Ovary (tissue), 9 donors: ENCODE measurements around the gene TTC33. TPM values are rescaled to one million over a fixed set of nuclear protein-coding genes. Genes with fewer than 3 reads are reported as not detected.

Experiments
- DNase-seq, 5 donors: peaks; one replicate each; pipeline ENCODE4 v3.0.0-alpha.2; 2019 to 2020
- H3K27ac ChIP-seq, 2 donors: fragments of 200-600 bp; one replicate each; pipeline versions ENCODE4 v1.5.1 to v1.8.0; 2019 to 2022
- H3K27me3 ChIP-seq: fragments of 200-600 bp; one replicate; pipeline ENCODE4 v1.8.0; 2022
- H3K36me3 ChIP-seq: fragments of 200-600 bp; sonication (generic); one replicate; pipeline ENCODE4 v1.5.1; 2019
- H3K4me1 ChIP-seq: one replicate; pipeline ENCODE4 v1.8.1; 2013; ENCODE audit warnings: mild to moderate bottlenecking, moderate library complexity; ENCODE audit not compliant: insufficient read depth
- H3K4me3 ChIP-seq: fragments of 200-600 bp; sonication (generic); one replicate; pipeline ENCODE4 v1.5.1; 2017
- H3K9me3 ChIP-seq, 2 donors: fragments of 200-600 bp in 1 of 2; sonication (generic) in 1 of 2; one replicate each; pipeline versions ENCODE4 v1.5.1 to v1.8.1; 2013 to 2019; ENCODE audit warnings: mild to moderate bottlenecking in 1 of 2, moderate library complexity in 1 of 2
- EP300 ChIP-seq: sonication (generic); formaldehyde crosslinking; IDR thresholded peaks from one replicate; pipeline ENCODE4 v1.6.1; 2017; ENCODE audit warnings: antibody characterized with exemption
- POLR2A ChIP-seq: fragments of 450-650 bp; IDR thresholded peaks from one replicate; pipeline ENCODE4 v1.6.1; 2017; ENCODE audit warnings: antibody characterized with exemption, mild to moderate bottlenecking, moderate library complexity
- WGBS, 3 donors: extraction: QIAGEN DNeasy Blood & Tissue Kit in 1 of 3; methylation state at CpG; one replicate each; pipeline versions ENCODE4 v1.1.5 to v1.1.7; 2013 to 2017; 5-methylcytosine and 5-hydroxymethylcytosine counted together
- intact Hi-C, 4 donors: fragments of 100-400 bp; cut with DNase I; formaldehyde crosslinking; loops; one replicate each; pipeline versions ENCODE4 v1.11.0 to v1.15.1; 2022 to 2023
- polyA plus RNA-seq, 2 donors: library from polyadenylated mRNA; stranded (reverse); fragments of 200-250 nt in 1 of 2; fragments of 350-450 nt in 1 of 2; fragmentation: Illumina TruSeq in 1 of 2; extraction: RNeasy Lipid Tissue Mini Kit (QIAGEN cat#74804) in 1 of 2; gene quantifications; one replicate each; pipeline ENCODE4 v1.2.3, GENCODE V29; 2013 to 2014
- total RNA-seq, 7 donors: library from RNA; depleted of rRNA in 2 of 7; stranded (reverse); fragments of >200 nt in 2 of 7; fragmentation: NEBNext Ultra II Directional in 3 of 7; extraction: Animal tissue kit (Norgen Biotek cat#: 25700) in 3 of 7; gene quantifications; one replicate each; pipeline versions ENCODE4 v1.1.0 to v1.2.4, GENCODE V29; 2016 to 2023
- TF ChIP-seq, protein P1 (sequence below), 3 donors: fragments of 450-650 bp in 2 of 3; fragments of 200-600 bp in 1 of 3; IDR thresholded peaks; one replicate each; pipeline versions ENCODE4 v1.5.1 to v1.8.0; 2016 to 2022; ENCODE audit warnings: antibody characterized with exemption in 3 of 3, mild to moderate bottlenecking in 1 of 3
- donor health status: DM: no; HTN: no; CAD: no; lungs with moderate emphysema.
- donor health status: DM: no; HTN: no; CAD: no.
- donor health status: Bipolar disorder and iron deficiency.
- donor health status: DM: yes; HTN: yes; CAD: no.
- donor health status: DM: no; HTN: no; CAD: no.
- donor health status: DM: yes; HTN: yes; CAD: no.

Gene TTC33
- total and polyA plus RNA-seq, 9 donors, result 10.6 to 26.0 (median 18.8) TPM

DNA sequence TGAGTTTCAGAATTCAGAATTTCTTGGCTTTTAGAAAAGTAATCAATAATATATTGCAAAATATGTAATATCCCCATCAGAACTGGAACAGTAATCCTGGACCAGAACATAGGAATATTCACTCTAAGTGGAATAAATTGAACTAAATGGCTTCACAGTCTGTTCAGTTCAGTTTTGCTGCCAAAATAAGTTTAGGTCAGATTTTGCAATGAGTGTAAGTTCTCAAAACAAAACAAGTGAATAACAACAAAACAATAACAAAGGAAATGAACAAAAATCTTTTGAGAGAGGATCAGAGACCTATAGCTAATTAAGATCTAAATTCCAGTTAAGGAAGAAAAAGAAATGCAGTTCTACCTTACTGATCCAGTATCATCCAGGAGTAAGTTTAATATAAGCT is 66.8 kb downstream of the TTC33 start:
- TF ChIP-seq POLR2A (no peak), EP300 (no peak)
- TF ChIP-seq, protein P1, sequence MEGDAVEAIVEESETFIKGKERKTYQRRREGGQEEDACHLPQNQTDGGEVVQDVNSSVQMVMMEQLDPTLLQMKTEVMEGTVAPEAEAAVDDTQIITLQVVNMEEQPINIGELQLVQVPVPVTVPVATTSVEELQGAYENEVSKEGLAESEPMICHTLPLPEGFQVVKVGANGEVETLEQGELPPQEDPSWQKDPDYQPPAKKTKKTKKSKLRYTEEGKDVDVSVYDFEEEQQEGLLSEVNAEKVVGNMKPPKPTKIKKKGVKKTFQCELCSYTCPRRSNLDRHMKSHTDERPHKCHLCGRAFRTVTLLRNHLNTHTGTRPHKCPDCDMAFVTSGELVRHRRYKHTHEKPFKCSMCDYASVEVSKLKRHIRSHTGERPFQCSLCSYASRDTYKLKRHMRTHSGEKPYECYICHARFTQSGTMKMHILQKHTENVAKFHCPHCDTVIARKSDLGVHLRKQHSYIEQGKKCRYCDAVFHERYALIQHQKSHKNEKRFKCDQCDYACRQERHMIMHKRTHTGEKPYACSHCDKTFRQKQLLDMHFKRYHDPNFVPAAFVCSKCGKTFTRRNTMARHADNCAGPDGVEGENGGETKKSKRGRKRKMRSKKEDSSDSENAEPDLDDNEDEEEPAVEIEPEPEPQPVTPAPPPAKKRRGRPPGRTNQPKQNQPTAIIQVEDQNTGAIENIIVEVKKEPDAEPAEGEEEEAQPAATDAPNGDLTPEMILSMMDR (IDR thresholded peaks at IDR 0.05), result no peak
- Histone ChIP-seq H3K36me3 (no peaks in the 10 kb centered on the region), H3K4me1 (no peaks in the 10 kb centered on the region), H3K27ac (no peak overlapping the region), H3K4me3 (no peak overlapping the region), H3K27me3 (no peaks in the 10 kb centered on the region), H3K9me3 (no peaks in the 10 kb centered on the region)
- no peak for DNase-seq
- intact Hi-C loops, result loop anchor here in 3 of 4 donors (10.0 kb wide), 4 partner anchors 734 to 1114 kb away; no protein-coding TSS in a partner anchor

DNA sequence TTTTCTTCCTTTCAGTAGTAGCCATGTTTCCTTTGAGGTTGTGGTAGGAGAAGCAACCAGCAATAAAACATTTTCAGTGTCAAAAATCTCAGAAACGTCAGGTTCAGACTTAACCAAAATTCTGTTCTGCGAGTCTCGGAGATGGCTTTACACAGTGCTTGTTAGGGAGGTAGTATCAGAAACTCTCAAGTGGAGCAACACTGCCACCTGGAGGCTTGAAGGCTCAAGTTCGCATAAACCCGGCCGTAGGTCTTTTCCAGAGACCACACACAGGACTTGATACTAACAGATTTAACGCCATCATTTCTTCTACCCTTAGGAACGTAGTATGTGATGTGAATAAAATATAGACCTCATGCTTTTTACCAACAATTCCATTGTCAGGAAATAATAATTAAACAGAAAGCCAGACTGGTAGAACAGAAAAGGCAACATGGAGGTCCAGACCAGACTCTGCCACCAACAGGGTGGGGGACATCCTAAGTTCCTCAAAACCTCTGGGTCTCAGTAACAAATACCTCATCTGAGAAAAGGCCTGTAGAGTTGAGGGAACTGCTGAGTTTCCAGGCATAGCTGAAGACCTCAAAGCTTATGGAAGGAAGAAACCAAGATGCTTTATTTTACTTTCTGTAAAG is 67.5 kb downstream of the TTC33 start:
- Histone ChIP-seq H3K4me1 (no peaks in the 10 kb centered on the region), H3K36me3 (no peaks in the 10 kb centered on the region), H3K27me3 (no peaks in the 10 kb centered on the region), H3K27ac (no peak overlapping the region), H3K9me3 (no peaks in the 10 kb centered on the region), H3K4me3 (no peak overlapping the region)
- peak; percentile 60 to 82 (median 79) for DNase-seq
- intact Hi-C loops, result loop anchor here in 3 of 4 donors (10.0 kb wide), 4 partner anchors 733 to 1113 kb away; no protein-coding TSS in a partner anchor
- TF ChIP-seq EP300, result no peak
- TF ChIP-seq, protein P1 (IDR thresholded peaks at IDR 0.05), result peak; percentile 48 to 85 (median 66)
- 1 to 2% (median 1%) methylated on average over 8 of the region's 8 CpGs for whole genome bisulfite sequencing, 3 donors

DNA sequence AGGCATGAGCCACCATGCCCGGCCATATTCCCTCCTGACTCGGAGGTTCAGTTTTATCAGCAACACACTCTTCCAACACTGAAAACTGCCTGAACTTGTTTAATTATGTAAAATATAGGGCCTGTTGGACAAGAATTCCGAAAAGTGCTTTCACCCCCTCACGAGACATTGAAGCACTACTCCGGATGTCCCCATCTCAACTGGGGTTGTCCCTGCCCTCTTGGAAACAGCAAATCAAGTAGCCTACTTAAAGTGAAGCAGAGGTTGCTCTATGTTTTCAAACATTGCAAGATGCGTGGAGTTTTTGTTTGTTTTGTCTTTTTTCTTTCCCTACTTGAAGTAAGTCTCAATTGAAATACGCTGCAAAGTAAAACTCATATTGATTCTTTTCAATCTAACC is 68.4 kb downstream of the TTC33 start:
- Histone ChIP-seq H3K27me3 (no peaks in the 10 kb centered on the region), H3K4me1 (no peaks in the 10 kb centered on the region), H3K36me3 (no peaks in the 10 kb centered on the region), H3K4me3 (no peak overlapping the region), H3K27ac (no peak overlapping the region), H3K9me3 (no peaks in the 10 kb centered on the region)
- 79 to 85% (median 83%) methylated on average over 7 of the region's 7 CpGs for WGBS, 3 donors
- DNase-seq, result no peak
- intact Hi-C loops, result loop anchor here in 3 of 4 donors (10.0 kb wide), 4 partner anchors 733 to 1113 kb away; no protein-coding TSS in a partner anchor
- TF ChIP-seq EP300 (no peak), POLR2A (no peak)
- TF ChIP-seq, protein P1 (IDR thresholded peaks at IDR 0.05), result no peak

DNA sequence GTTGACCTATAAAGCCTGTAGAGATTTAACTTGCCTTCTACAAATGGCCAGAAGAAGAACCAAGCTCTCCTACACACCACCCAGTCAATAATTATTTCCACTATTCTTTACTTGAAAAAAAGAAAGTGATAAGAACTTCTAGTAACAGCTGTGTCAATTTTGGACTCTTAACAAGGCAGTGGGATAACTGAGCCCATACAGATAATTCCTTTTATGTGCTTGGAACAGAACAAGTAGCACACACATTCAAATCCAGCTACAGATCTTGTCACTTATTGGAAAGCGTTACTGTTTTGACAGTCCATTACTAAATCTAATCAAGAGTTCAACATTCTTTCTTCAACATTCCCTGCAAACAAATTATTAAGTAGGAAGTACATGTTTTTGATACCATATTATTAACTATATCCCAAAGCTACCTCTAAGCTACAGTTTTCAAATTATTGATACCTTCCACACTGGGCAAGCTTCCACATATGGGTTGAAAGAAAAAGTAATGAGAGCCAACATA is 69.7 kb downstream of the TTC33 start:
- Histone ChIP-seq H3K27ac (no peak overlapping the region), H3K4me1 (peaks cover 4% of the 10 kb centered on the region)
- WGBS, 3 donors, result 48 to 62% (median 55%) methylated on average over 1 of the region's 1 CpG

More for the DNA sequence above, 69.7 kb downstream of the TTC33 start:
- Histone ChIP-seq H3K9me3 (no peaks in the 10 kb centered on the region), H3K36me3 (no peaks in the 10 kb centered on the region), H3K27me3 (no peaks in the 10 kb centered on the region), H3K4me3 (no peak overlapping the region)
- intact Hi-C loops, result loop anchor here in 3 of 4 donors (10.0 kb wide), 4 partner anchors 731 to 1111 kb away; no protein-coding TSS in a partner anchor
- TF ChIP-seq POLR2A (no peak), EP300 (no peak)
- TF ChIP-seq, protein P1 (IDR thresholded peaks at IDR 0.05), result no peak
- no peak for DNase-seq
